HG03520 (cell line): ENCODE measurements around the gene CXorf38.

Experiments used
- ATAC-seq: cut with Tn5 transposase; IDR thresholded peaks from one replicate; pipeline ENCODE4 v1.9.1; 2021; ENCODE audit warnings: mild to moderate bottlenecking, moderate library complexity; ENCODE audit not compliant: unreplicated experiment

CXorf38 gene, protein sequence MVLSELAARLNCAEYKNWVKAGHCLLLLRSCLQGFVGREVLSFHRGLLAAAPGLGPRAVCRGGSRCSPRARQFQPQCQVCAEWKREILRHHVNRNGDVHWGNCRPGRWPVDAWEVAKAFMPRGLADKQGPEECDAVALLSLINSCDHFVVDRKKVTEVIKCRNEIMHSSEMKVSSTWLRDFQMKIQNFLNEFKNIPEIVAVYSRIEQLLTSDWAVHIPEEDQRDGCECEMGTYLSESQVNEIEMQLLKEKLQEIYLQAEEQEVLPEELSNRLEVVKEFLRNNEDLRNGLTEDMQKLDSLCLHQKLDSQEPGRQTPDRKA

GRCh38 chrX:40647307-40648197, at the start of gene CXorf38:
Gene CXorf38 (minus strand): TSS chrX:40647561. CDS start chrX:40647520, 41 bp downstream.
- peak; percentile 74 for ATAC-seq

DNA sequence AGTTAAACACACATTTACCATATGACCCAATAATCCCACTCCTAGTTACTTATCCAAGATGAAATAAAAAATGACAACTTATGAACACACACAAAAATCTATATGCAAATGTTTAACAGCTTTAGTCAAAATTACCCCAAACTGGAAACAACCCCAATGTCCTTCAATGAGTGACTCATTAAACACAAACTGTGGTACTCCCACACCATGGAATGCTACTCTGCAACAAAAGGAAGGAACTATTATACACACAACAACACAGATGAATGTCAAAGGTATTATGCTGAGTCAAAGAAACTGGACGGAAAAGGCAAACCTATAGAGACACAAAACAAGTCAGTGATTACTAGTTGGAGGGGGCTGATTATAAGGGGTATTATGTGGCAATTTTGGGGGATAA, 47.4 kb upstream of the CXorf38 start:
- ATAC-seq, result no peak

GRCh38 chrX:40688929-40689328, 41.6 kb upstream of the CXorf38 start:
- no peak for ATAC-seq

DNA sequence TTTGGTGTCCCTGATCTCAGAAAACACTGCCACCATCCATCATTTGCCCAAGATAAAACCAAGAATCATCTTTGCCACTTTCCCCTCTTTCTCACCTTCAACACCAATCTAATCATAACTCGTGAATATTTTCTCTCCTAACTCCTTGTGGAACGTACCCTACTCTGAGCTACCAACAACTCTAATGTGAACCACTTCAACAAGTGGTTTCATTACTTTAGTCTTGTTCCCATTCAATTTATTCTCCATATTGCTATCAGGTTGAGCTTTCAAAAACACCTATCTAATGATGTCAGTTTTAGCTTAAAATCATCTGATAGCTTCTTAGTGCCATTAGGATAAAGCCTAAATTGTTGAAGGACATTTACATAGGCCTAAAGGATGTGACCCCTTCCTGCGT, 39.8 kb upstream of the CXorf38 start:
- ATAC-seq, result no peak

DNA sequence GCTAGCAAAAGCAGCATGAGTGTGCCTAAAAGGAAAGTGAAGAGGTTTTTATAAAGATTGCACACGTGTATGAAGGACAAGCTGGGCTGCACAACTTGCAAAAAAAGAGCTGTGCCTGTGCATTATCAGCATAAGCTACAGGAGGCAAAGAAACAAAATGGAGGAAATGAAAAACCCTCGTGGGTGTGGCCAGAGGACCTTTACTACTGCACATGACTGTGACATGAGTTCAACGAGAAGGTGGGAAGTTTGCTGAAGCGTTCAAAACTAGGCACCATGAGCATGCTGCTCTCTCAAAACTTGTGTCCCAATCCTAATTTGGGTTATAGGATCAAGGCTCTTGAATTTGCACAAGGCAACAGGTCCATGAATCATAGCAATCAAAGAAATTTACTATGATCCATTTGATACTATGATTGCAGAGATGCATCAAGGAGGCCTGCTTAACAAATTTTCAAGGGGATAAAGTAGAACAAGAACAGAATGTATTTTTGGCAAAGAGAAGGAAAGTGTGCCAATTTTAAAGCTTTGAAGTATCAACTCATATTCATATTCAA, 38.1 kb upstream of the CXorf38 start:
- ATAC-seq, result no peak

GRCh38 chrX:40684092-40684491, 36.7 kb upstream of the CXorf38 start:
- ATAC-seq, result no peak

DNA sequence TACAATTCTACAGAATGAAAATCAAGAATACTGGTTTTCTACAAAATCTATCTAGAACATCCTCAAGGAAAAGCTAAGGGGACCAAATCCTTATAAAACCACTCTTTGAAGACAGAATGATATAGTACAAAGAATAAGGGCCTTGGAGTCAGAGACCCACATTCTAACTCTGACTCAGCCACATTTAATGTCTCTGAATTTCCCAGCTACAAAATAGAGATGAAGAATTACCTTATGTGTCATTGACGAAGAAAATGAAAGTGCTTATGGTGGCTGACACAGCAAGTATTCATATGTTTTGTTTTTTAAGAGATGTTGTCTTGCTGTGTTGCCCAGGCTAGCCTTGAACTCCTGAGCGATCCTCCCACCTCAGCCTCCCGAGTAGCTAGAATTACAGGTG, 35.9 kb upstream of the CXorf38 start:
- no peak for ATAC-seq

GRCh38 chrX:40671126-40671525, 23.8 kb upstream of the CXorf38 start:
- ATAC-seq, result no peak

DNA sequence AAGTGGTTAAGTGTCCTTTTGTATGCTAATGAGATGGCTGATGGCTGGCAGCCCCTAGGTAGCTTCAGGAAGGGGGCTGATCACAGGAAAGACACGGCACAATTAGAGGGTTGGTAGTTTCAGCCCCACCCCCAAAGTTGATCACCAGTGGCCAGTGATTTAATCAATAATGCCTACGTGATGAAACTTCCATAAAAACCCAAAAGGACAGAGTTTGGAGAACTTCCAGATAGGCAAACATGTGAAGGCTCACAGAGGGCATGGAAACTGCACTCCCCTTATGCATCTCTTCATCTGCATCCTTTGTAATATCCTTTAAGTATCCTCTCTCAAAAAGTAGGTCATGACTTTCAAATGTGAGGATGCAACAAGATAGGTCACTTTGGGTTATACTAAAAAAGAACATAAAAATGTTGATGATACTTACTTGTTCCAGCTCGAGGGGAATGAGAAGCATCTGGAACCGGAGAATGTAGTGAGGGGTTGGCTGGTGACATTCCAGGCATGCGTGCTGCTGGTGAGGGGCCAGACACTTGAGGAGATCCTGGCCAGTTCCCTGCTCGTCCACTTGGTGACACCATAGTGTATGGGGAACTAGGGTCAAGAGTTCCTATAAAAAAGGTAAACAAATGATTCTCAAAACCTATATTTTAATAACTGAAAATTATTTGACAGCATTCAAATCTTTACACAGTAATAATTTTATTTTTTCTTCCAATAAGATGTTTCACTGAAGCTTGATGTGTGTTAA, 16.7 kb upstream of the CXorf38 start:
- no peak for ATAC-seq

DNA sequence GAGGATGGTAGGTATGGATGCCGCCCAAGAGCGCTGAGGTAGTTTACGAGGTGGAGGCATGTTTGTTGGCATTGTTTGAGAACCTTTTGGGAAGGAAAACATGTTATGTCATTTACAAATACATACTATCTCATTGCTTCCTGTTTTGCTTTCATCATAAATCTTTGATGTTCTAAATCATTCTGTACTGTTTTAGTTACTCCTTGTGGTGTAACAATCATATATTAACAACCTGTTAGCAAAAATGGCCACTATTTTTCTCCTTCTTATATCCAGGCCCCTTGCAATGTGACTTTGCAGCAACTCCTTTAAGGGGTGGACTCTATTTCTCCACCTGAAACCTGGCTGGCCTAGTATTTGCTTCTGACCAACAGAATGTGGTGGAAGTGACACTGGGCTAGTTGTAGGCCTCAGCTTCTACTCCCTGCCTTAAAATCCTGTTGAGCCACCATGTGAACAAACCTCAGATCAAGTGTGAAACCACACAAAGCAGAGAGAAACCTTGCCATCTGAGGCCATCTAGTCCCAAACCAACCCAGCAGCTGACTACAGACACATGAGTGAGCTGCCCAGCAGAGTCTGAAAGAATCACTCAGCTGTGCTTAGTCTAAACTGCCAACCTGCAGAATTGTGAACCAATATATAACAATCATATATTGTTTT, 15.8 kb upstream of the CXorf38 start:
- ATAC-seq, result no peak

DNA sequence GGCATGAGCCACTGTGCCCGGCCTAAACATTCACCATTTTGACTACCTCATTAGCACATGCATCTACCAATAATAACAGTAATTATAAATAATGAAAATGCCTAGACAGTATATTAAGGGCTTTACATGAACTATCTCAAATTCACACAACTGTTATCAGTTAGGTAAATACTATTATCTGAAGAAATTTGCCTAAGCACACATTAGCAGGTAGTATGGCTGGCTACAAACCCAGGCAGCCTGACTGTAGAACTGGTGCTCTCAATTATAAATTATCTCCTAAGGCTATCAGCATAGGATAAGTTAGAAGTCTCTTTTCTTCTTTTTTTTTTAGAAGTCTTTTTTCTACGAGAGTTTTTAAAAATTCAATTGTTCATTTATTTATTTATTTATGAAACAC, 14.1 kb upstream of the CXorf38 start:
- no peak for ATAC-seq

DNA sequence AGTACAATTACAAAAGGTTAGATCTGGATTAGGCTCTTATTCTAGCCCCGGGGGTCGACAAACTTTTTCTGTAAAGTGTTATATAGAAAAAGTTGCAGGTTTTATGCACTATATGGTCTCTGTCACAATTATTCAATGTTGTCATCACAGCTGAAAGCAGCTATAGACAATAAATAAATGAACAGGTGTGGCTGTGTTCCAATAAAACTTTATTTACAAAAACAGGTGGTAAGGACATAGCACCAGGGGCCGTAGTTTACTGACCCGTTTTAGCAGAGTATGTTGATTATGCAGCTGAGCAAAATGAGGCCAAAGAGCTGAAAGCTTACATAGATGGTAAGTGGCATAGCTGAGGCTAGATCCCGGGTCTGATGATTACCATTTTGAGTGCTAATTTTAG, 13.0 kb upstream of the CXorf38 start:
- no peak for ATAC-seq

DNA sequence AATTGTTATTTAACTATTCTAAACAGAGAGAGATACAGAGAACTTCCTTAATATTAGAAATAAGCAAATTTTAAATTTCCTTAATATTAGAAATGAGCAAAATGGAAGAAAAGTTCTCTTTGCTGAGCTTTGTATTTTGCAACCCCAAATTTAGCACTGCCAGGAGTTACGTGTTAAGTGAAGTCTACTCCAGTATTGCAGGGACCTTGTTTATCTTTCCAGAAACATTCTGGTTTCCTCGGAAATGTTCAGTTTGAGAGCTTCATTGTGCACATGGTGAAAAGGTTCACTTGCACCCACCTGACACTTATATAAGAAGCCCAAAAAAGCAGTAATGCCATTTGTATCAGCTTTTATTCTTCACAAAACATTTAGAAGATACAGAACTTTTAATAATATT, 6.2 kb upstream of the CXorf38 start:
- ATAC-seq, result no peak

DNA sequence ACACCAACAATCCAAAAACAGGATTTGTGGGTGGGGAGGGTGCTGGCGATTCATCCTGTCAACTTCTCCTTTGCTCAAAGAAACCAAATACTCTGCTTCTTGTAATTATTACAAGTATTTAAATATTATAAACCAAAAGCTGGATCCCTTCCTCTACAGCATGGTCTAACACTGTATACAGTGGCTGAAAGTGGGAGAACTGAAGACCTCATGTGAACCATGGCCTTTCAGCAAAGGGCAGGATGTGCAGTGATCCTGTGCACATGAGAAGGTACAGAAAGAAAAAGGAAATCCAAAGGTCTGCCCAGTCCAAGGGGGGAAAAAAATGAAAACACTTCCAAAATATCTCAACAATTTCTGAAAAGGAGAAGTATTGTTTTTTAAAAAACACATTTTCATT, 5.3 kb upstream of the CXorf38 start:
- ATAC-seq, result no peak

GRCh38 chrX:40651620-40652223, 4.4 kb upstream of the CXorf38 start:
- no peak for ATAC-seq

DNA sequence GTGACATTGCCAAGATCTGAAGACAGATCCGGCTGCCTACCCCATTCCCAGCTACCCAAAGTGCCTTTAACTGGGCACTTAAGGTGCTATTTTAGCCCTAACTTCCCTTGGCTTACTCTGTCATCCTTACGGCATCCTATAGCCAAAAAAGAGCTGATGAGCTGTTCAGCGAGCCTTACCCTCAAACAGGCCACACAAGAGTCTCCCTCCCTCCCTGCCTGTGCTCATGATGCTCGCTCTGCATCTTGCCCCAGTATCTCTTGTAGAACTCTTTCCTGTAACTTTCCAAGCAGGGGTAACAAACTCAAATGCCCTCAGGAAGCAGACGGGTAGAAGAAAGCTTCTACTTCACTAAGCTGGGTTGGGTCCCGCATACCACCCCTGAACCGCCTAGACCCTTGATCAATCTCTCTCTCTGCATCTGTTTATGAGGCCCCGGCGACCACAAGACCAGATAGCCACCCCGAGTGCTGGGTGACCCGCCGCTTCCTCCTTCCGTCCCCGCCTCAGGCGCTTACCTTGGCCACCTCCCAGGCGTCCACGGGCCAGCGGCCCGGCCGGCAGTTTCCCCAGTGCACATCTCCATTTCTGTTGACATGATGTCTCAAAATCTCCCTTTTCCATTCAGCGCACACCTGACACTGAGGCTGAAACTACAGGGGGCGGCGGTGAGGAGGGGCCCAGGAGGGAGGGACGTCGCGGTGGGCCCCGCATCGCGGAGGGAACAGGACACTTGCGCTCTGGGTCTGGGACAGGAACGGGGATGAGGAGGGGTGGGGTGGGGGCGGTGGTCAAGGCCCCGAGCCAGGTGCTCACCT, 663 bp downstream of the CXorf38 start:
- peak; percentile 15 for ATAC-seq

- ATAC-seq, result no peak
Measured at GRCh38 chrX:40644821-40645358, 2.5 kb downstream of the CXorf38 start.

- no peak for ATAC-seq
Measured at GRCh38 chrX:40644176-40644575, 3.2 kb downstream of the CXorf38 start.

- no peak for ATAC-seq
Measured at GRCh38 chrX:40637687-40638086, 9.7 kb downstream of the CXorf38 start.
